ENCODE measurements around the gene LRRK1.

The LRRK1 gene

DNA sequence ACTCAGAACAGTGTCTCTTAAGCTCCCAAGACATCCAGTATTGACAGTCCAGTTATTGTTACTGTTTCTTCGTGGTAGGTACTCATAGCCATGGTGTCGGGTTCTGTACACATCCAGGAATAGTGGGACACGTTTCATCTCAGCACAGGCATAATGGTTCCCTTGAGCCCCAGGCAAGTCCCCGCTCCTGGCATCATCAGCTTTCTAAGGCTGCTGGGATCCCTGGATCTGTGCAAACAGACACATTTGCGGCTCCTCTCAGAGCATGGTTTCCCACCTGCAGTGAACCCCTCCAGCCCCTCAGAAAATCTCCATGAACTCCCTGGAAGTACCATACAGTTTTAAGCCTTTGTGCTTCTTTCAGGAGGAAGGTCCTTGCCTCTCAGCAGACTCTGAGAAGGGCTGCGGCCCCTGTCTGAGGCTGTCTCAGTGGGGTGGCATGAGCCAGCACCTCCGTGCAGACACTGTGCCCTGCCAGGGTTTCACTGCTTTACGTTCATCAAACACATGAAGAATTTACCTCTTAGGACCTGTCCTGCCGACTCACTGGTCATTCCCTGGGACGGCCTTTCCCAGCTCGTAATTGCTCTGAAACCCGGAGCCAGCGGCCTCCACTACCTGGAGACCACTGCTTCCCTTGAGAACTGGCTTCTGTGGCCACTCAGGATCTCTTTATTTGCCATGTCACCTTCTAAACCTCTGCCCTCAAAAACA is 124.9 kb downstream of the LRRK1 start:
- peaks cover 12% of the 10 kb centered on the region for H3K9me3 ChIP-seq

GRCh38 chr15:101044625-101045235 is 125.6 kb downstream of the LRRK1 start:
- no peak for TF ChIP-seq Cebpa-rat (IDR thresholded peaks at IDR 0.05)
- H3K36me3 ChIP-seq: no peaks in the 10 kb centered on the region
- no peak overlapping the region for H3K4me2 ChIP-seq
- no peak overlapping the region for H3K4me3 ChIP-seq
- H3K4me1 ChIP-seq: no peaks in the 10 kb centered on the region
- no peak overlapping the region for H3K9ac ChIP-seq
- peaks cover 12% of the 10 kb centered on the region for H3K9me3 ChIP-seq
- H4K20me1 ChIP-seq: no peaks in the 10 kb centered on the region
- H3K27me3 ChIP-seq: no peaks in the 10 kb centered on the region
- H3K27ac ChIP-seq: no peak overlapping the region

More for the DNA sequence above, 124.9 kb downstream of the LRRK1 start:
- Histone ChIP-seq H3K36me3 (no peaks in the 10 kb centered on the region), H3K9ac (no peak overlapping the region), H3K4me3 (no peak overlapping the region), H3K4me1 (no peaks in the 10 kb centered on the region), H3K27ac (no peak overlapping the region), H4K20me1 (no peaks in the 10 kb centered on the region), H3K27me3 (no peaks in the 10 kb centered on the region), H3K4me2 (no peak overlapping the region)
- TF ChIP-seq Cebpa-rat (IDR thresholded peaks at IDR 0.05): no peak

- no peak for TF ChIP-seq Cebpa-rat (IDR thresholded peaks at IDR 0.05)
- Histone ChIP-seq H3K9ac (no peak overlapping the region), H4K20me1 (no peaks in the 10 kb centered on the region), H3K4me2 (no peak overlapping the region), H3K27ac (no peak overlapping the region), H3K36me3 (no peaks in the 10 kb centered on the region), H3K27me3 (no peaks in the 10 kb centered on the region), H3K4me1 (no peaks in the 10 kb centered on the region), H3K4me3 (no peak overlapping the region), H3K9me3 (peaks cover 12% of the 10 kb centered on the region)
These were observed 126.1 kb downstream of the LRRK1 start for GRCh38 chr15:101045236-101045646.

GRCh38 chr15:101045835-101046691 is 126.9 kb downstream of the LRRK1 start:
- Histone ChIP-seq H3K36me3 (no peaks in the 10 kb centered on the region), H4K20me1 (no peaks in the 10 kb centered on the region), H3K4me3 (no peak overlapping the region), H3K9ac (no peak overlapping the region), H3K27ac (no peak overlapping the region), H3K9me3 (peaks cover 6% of the 10 kb centered on the region), H3K27me3 (no peaks in the 10 kb centered on the region), H3K4me1 (no peaks in the 10 kb centered on the region), H3K4me2 (no peak overlapping the region)
- TF ChIP-seq Cebpa-rat (IDR thresholded peaks at IDR 0.05): no peak

DNA sequence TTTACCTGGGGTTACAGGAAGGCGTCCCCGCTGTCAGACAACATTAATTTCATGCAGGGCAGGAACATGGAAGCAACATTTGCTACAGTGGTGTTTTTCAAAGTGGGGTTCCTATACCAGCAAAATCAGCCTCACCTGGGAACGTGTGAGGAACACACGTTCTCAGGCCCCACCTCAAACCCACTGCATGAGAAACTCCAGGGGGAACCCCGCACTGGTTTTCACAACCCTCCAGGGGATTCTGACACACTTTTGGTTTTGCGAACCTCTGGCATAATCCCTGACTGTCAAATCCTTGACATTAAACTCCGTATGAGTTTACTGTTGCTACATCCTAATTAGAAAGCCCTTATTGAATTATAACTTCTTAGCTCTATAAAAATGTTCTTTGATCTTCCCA is 127.7 kb downstream of the LRRK1 start:
- no peaks in the 10 kb centered on the region for H3K27me3 ChIP-seq
- no peaks in the 10 kb centered on the region for H3K4me1 ChIP-seq
- no peak overlapping the region for H3K27ac ChIP-seq
- no peak for TF ChIP-seq Cebpa-rat (IDR thresholded peaks at IDR 0.05)
- H3K9ac ChIP-seq: no peak overlapping the region
- H4K20me1 ChIP-seq: no peaks in the 10 kb centered on the region
- no peak overlapping the region for H3K4me3 ChIP-seq
- H3K9me3 ChIP-seq: no peaks in the 10 kb centered on the region
- no peaks in the 10 kb centered on the region for H3K36me3 ChIP-seq
- H3K4me2 ChIP-seq: no peak overlapping the region

DNA sequence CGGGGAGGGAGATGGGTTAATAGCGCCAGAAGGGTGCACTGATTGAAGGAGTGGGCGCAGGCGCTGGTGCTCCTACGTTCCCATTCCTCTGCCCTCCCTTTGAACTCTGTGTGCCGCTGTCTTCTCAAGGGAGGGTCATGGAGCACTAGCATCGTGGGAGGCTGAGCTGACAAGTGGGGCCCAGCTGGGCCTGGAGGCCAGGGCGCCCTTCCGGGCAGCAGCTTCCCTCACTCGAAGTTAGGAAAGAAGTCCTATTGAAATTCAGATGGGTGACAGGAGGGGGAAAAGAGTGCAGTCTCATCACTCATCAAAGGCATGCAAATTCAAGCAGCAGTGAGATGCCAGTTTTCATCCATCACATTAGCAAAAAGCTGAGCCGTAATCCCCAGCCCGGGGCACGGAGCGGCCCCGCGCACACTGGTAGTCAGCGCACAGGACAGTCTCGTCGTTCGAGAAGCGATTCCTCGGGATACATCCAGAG is 128.2 kb downstream of the LRRK1 start:
- Histone ChIP-seq H3K4me3 (no peak overlapping the region), H4K20me1 (no peaks in the 10 kb centered on the region), H3K9me3 (no peaks in the 10 kb centered on the region), H3K9ac (no peak overlapping the region), H3K27me3 (no peaks in the 10 kb centered on the region), H3K36me3 (no peaks in the 10 kb centered on the region), H3K27ac (no peak overlapping the region), H3K4me2 (no peak overlapping the region), H3K4me1 (no peaks in the 10 kb centered on the region)
- no peak for TF ChIP-seq Cebpa-rat (IDR thresholded peaks at IDR 0.05)

- Histone ChIP-seq H3K4me1 (no peaks in the 10 kb centered on the region), H4K20me1 (no peaks in the 10 kb centered on the region), H3K4me3 (no peak overlapping the region), H3K36me3 (no peaks in the 10 kb centered on the region), H3K27ac (no peak overlapping the region), H3K27me3 (no peaks in the 10 kb centered on the region), H3K9me3 (no peaks in the 10 kb centered on the region), H3K9ac (no peak overlapping the region), H3K4me2 (no peak overlapping the region)
- TF ChIP-seq Cebpa-rat (IDR thresholded peaks at IDR 0.05): no peak
These were observed 129.0 kb downstream of the LRRK1 start for GRCh38 chr15:101048176-101048575.

GRCh38 chr15:101048581-101049030 is 129.4 kb downstream of the LRRK1 start:
- Histone ChIP-seq H3K4me1 (no peaks in the 10 kb centered on the region), H3K9ac (no peak overlapping the region), H3K27ac (no peak overlapping the region), H3K4me3 (no peak overlapping the region), H4K20me1 (no peaks in the 10 kb centered on the region), H3K4me2 (no peak overlapping the region), H3K27me3 (no peaks in the 10 kb centered on the region), H3K36me3 (no peaks in the 10 kb centered on the region), H3K9me3 (no peaks in the 10 kb centered on the region)
- no peak for TF ChIP-seq Cebpa-rat (IDR thresholded peaks at IDR 0.05)

- Histone ChIP-seq H3K9me3 (no peaks in the 10 kb centered on the region), H3K36me3 (no peaks in the 10 kb centered on the region), H3K4me2 (no peak overlapping the region), H3K27ac (no peak overlapping the region), H3K4me3 (no peak overlapping the region), H3K4me1 (no peaks in the 10 kb centered on the region), H4K20me1 (no peaks in the 10 kb centered on the region), H3K9ac (no peak overlapping the region), H3K27me3 (no peaks in the 10 kb centered on the region)
- TF ChIP-seq Cebpa-rat (IDR thresholded peaks at IDR 0.05): no peak
These were observed 130.1 kb downstream of the LRRK1 start for GRCh38 chr15:101049282-101049681.
